Keratinocyte (primary cell): ENCODE data around the gene FSHB. TPM values are rescaled to one million over a fixed set of nuclear protein-coding genes. Genes with fewer than 3 reads are reported as not detected.
A peak's percentile ranks its signal among the peaks of the same experiment; 100 is the strongest.

Experiments used
- DNase-seq: peaks from one replicate; pipeline ENCODE4 v3.0.0-alpha.2; 2011; ENCODE audit warnings: low read depth, missing footprints, low spot score
- FAIRE-seq: peaks from 2 replicates; lab custom pipeline; 2011; peaks lifted over from hg19 to GRCh38; lab: Jason Lieb, UNC
- H2AFZ ChIP-seq: 2 replicates; pipeline ENCODE4 v1.6.0; 2012; ENCODE audit warnings: low read length, control low read depth, inconsistent platforms; ENCODE audit not compliant: control insufficient read depth
- H3K27ac ChIP-seq: 2 replicates; pipeline ENCODE4 v1.5.1; 2011; ENCODE audit warnings: low read length; ENCODE audit not compliant: control insufficient read depth, insufficient read depth
- H3K27me3 ChIP-seq: 3 replicates; pipeline ENCODE4 v1.6.0; 2011; ENCODE audit warnings: low read length; ENCODE audit not compliant: control insufficient read depth, insufficient read depth; ENCODE audit errors: extremely low read depth
- H3K36me3 ChIP-seq, 2 experiments: 2 replicates in 1 of 2; 3 replicates in 1 of 2; pipeline ENCODE4 v1.5.1; 2011; ENCODE audit warnings: low read length in 2 of 2, mild to moderate bottlenecking in 1 of 2; ENCODE audit not compliant: control insufficient read depth in 2 of 2, insufficient read depth in 2 of 2; ENCODE audit errors: extremely low read depth in 1 of 2
- H3K4me1 ChIP-seq: 3 replicates; pipeline ENCODE4 v1.5.1; 2011; ENCODE audit warnings: low read length; ENCODE audit not compliant: control insufficient read depth, insufficient read depth; ENCODE audit errors: extremely low read depth
- H3K4me2 ChIP-seq: 3 replicates; pipeline ENCODE4 v1.6.0; 2011; ENCODE audit warnings: low read depth, low read length; ENCODE audit not compliant: control insufficient read depth, insufficient read depth; ENCODE audit errors: extremely low read depth
- H3K4me3 ChIP-seq, 3 experiments: fragments of 200-600 bp in 1 of 3; sonication (generic) in 1 of 3; 2 replicates in 2 of 3; 3 replicates in 1 of 3; pipeline ENCODE4 v1.5.1; 2011 to 2016; ENCODE audit warnings: low read length in 3 of 3, mild to moderate bottlenecking in 3 of 3, control low read depth in 2 of 3, inconsistent platforms in 1 of 3, low read depth in 1 of 3, mixed read lengths in 1 of 3, mixed run types in 1 of 3, moderate library complexity in 1 of 3; ENCODE audit not compliant: control insufficient read depth in 2 of 3, insufficient read depth in 2 of 3; ENCODE audit errors: extremely low read depth in 1 of 3
- H3K79me2 ChIP-seq: 2 replicates; pipeline ENCODE4 v1.6.0; 2012; ENCODE audit warnings: low read length; ENCODE audit not compliant: control insufficient read depth, insufficient read depth
- H3K9ac ChIP-seq: 3 replicates; pipeline ENCODE4 v1.6.0; 2011; ENCODE audit warnings: low read length; ENCODE audit not compliant: control insufficient read depth, insufficient read depth; ENCODE audit errors: extremely low read depth
- H3K9me1 ChIP-seq: 3 replicates; pipeline ENCODE4 v1.6.0; 2011; ENCODE audit warnings: low read length; ENCODE audit not compliant: control insufficient read depth, insufficient read depth; ENCODE audit errors: extremely low read depth
- H3K9me3 ChIP-seq: 2 replicates; pipeline ENCODE4 v1.5.1; 2012; ENCODE audit warnings: low read depth, low read length; ENCODE audit not compliant: control insufficient read depth
- H4K20me1 ChIP-seq: 3 replicates; pipeline ENCODE4 v1.6.0; 2011; ENCODE audit warnings: low read length; ENCODE audit not compliant: control insufficient read depth, insufficient read depth; ENCODE audit errors: extremely low read depth
- CTCF ChIP-seq, 3 experiments: IDR thresholded peaks in 1 of 3; conservative IDR thresholded peaks in 1 of 3; optimal IDR thresholded peaks in 1 of 3; 2 replicates in 2 of 3; 3 replicates in 1 of 3; pipeline versions ENCODE3 to v1.5.1; 2011; ENCODE audit warnings: low read length in 3 of 3, mild to moderate bottlenecking in 3 of 3, moderate library complexity in 2 of 3, control low read depth in 1 of 3, inconsistent platforms in 1 of 3; ENCODE audit not compliant: insufficient read depth in 2 of 3; ENCODE audit errors: extremely low read depth in 1 of 3
- EZH2 ChIP-seq: IDR thresholded peaks from one replicate; pipeline ENCODE4 v1.6.1; 2012; ENCODE audit warnings: inconsistent platforms, mild to moderate bottlenecking, low read length, moderate library complexity
- dilution Hi-C: fragments of 300-500 bp; cut with MboI; formaldehyde crosslinking; loops from one replicate; pipeline ENCODE4 v1.7.0; 2020; ENCODE audit warnings: low sequenced_read_pairs; ENCODE audit not compliant: extremely low pct_ligation_motif_present
- polyA plus RNA-seq, 5 experiments: library from polyadenylated mRNA; depleted of rRNA in 3 of 5; stranded (reverse) in 3 of 5; stranded (forward) in 1 of 5; unstranded in 1 of 5; fragments of >200 nt; gene quantifications; 1 replicate in 1 of 5; 2 replicates in 3 of 5; 3 replicates in 1 of 5; pipeline versions ENCODE4 v1.2.1 to v1.2.3, GENCODE V29; 2011 to 2012; ENCODE audit warnings: missing spikeins in 2 of 5, low read depth in 1 of 5, low replicate concordance in 1 of 5

The FSHB gene
- polyA plus RNA-seq, 1 donor (not counting 4 experiments of a cell fraction or from before 2014, with no cell fraction given): not detected

- Histone ChIP-seq H3K79me2 (no peaks in the 10 kb centered on the region), H3K27me3 (no peaks in the 10 kb centered on the region), H2AFZ (no peak overlapping the region), H3K4me1 (peaks cover 2% of the 10 kb centered on the region), H3K36me3 (no peaks in the 10 kb centered on the region), H3K4me3 (no peak overlapping the region), H3K4me2 (no peak overlapping the region), H3K9ac (no peak overlapping the region), H3K9me3 (no peaks in the 10 kb centered on the region), H3K27ac (no peak overlapping the region), H4K20me1 (no peaks in the 10 kb centered on the region), H3K9me1 (no peaks in the 10 kb centered on the region)
- FAIRE-seq: no peak
- DNase-seq: no peak
- dilution Hi-C loops: no loop called here
- TF ChIP-seq EZH2 (no peak), CTCF (optimal IDR thresholded peaks at IDR 0.05 in 1 of 3, IDR thresholded peaks at IDR 0.05 in 1 of 3, conservative IDR thresholded peaks at IDR 0.05 in 1 of 3; ENCODE audit: extremely low read depth in 1 of 3, insufficient read depth in 2 of 3, low read length in 3 of 3) (no peak)
These were observed 8.2 kb downstream of the FSHB start for GRCh38 chr11:30239025-30239424.

GRCh38 chr11:30244265-30244664 lies 13.5 kb downstream of the FSHB start:
- FAIRE-seq: peak; percentile 20
- H4K20me1 ChIP-seq: no peaks in the 10 kb centered on the region
- H3K27me3 ChIP-seq: no peaks in the 10 kb centered on the region
- no peaks in the 10 kb centered on the region for H3K9me1 ChIP-seq
- dilution Hi-C loops: no loop called here
- no peak overlapping the region for H3K4me2 ChIP-seq
- no peaks in the 10 kb centered on the region for H3K79me2 ChIP-seq
- H3K36me3 ChIP-seq: no peaks in the 10 kb centered on the region
- H3K4me3 ChIP-seq: no peak overlapping the region
- no peak overlapping the region for H2AFZ ChIP-seq
- no peak overlapping the region for H3K9ac ChIP-seq
- DNase-seq: no peak
- TF ChIP-seq CTCF (optimal IDR thresholded peaks at IDR 0.05 in 1 of 3, IDR thresholded peaks at IDR 0.05 in 1 of 3, conservative IDR thresholded peaks at IDR 0.05 in 1 of 3; ENCODE audit: extremely low read depth in 1 of 3, insufficient read depth in 2 of 3, low read length in 3 of 3): no peak
- TF ChIP-seq EZH2: no peak
- peaks cover 4% of the 10 kb centered on the region for H3K4me1 ChIP-seq
- H3K9me3 ChIP-seq: no peaks in the 10 kb centered on the region
- no peak overlapping the region for H3K27ac ChIP-seq
